Measurements from ENCODE around the gene SDHB.

Gene SDHB

DNA sequence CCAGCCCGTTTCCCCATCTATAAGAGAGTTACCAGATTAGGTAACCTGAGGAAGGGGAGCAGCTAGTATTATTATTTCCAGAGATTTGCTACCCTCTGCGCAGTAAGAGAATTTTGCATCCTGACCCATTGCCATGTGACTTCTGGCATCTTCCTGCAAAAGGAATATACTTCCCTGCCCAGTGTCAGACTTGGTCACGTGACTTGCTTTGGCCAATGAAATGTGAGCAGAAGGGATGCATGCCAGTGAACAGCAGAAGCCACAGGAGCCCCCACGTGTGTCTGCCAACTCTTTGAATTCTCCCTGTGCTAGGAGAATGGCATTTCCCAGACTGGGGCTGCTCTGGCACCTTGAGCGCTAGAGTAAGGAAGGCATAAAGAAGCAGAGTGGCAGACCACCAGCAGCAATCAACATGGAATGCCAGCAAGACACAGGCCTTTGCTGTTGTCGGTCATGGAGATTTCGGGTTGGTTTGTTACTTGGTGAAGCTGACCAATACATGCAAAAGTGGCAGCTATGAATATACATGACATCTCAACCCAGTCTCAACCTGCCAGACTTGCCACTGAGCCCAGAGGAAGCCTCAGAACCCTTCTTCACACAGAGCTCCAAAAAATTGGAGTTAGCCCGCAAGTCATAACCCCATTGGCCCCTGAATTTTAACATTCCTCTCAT lies 26.4 kb upstream of the SDHB start:
- Histone ChIP-seq H3K36me3 (ENCODE audit: control insufficient read depth in 2 of 2, insufficient read depth in 1 of 2, low read length in 2 of 2) (no peaks in the 10 kb centered on the region), H3K9me3 (ENCODE audit: control insufficient read depth, insufficient read depth, low read depth, low read length) (no peaks in the 10 kb centered on the region), H3K27ac (ENCODE audit: extremely low read depth, low read depth, low read length) (no peak overlapping the region), H3K4me1 (ENCODE audit: control insufficient read depth, insufficient read depth, low read length) (no peaks in the 10 kb centered on the region), H3K4me3 (ENCODE audit: low read depth, low read length) (no peak overlapping the region)
- CTCF ChIA-PET = interaction anchor here (0.6 to 1.9 kb wide), 2 partner anchors 19 to 29 kb away, joined by 3 to 5 read pairs; no protein-coding TSS in a partner anchor
- POLR2A ChIA-PET = no interaction called here
- TF ChIP-seq ZNF175 (tag by site-specific recombination; IDR thresholded peaks at IDR 0.05) (no peak), RBAK (tag by site-specific recombination; IDR thresholded peaks at IDR 0.05) (peak; percentile 87)

DNA sequence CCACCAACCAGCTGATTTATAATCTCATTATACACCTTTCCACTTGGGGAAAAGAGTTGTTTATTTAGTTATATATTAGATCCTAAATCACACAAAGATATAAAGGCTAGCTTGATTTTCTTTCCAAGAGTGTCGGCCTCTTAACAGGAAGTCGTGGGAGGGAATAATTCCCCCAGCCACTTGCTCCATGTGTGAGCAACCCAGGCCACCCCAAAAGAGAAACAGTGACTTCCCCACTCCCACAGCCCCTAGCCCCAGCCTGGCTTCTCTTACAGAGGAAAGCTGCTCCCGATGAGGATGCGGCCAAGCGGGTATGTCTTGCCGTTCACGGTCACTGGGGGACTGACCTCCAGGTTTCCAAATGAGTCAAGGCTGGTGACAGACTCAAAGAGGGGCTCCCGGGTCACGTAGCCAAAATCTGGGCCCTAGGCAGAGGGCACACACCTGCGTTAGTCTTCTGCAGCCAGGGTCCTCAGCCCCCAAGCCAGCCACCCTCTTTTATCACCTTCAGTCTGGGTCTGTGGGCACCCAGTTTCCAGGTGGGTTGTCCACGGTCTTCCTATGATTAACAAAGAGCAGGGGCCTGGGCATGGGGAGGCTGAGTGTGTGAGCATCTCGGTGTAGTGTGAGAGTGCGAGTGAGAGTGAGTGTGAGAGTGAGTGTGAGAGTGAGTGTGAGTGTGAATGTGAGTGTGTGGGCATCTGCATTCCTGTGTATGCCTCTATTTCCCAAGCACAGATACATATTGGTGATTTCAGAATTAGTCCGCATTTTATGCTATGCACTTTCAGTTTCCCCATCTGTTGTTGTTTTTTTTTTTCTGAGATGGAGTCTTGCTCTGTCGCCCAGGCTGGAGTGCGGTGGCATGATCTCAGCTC lies 25.4 kb upstream of the SDHB start:
- ChIA-PET CTCF (interaction anchor here (0.5 to 1.9 kb wide), 4 partner anchors 15 to 1172 kb away, joined by 3 to 6 read pairs (median 4); no protein-coding TSS in a partner anchor), POLR2A (no interaction called here)

DNA sequence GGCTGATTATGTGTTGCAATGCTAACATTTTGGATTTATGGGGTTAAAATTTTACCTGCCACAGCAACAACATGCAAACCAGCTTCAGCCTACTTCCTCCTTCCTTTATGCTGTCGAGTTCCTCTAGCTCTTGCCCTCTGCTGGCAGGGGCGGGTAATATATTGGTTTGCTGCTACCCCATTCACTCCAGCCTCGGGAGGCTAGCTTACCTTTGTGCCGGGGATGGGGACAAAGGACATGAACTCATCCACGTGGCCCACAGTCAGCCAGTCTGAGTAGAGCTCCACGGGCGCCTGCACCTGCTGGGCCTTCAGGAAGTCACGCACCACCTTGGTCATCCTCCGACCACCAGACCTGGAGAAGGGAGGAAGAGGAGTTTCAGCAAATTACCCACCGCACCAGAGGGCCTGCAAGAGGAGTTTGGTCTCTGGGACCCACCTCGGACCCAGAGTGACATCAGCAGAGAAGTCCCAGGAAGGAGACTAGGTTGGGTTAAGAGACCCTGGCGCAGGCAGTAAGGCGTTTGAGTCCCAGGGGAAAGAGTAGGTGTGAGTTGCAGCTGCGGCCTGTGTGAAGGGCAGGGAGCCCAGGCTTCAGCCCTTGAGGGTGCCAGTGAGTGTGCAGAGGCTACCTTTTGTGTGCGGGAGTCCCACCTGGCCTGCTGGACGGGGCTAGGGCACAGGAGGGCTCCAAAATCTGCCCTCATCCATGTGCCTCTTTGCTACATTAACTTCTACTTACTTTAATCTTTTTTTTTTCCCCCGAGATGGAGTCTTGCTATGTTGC lies 21.8 kb upstream of the SDHB start:
- H3K27ac ChIP-seq (ENCODE audit: extremely low read depth, low read depth, low read length) = no peak overlapping the region
- H3K36me3 ChIP-seq (ENCODE audit: control insufficient read depth in 2 of 2, insufficient read depth in 1 of 2, low read length in 2 of 2) = no peaks in the 10 kb centered on the region
- POLR2A ChIA-PET = no interaction called here
- CTCF ChIA-PET = interaction anchor here (0.6 to 2.4 kb wide), 10 partner anchors 9 to 384 kb away, joined by 3 to 17 read pairs (median 4); no protein-coding TSS in a partner anchor
- no peak overlapping the region for H3K4me3 ChIP-seq (ENCODE audit: low read depth, low read length)
- no peaks in the 10 kb centered on the region for H3K9me3 ChIP-seq (ENCODE audit: control insufficient read depth, insufficient read depth, low read depth, low read length)
- no peaks in the 10 kb centered on the region for H3K4me1 ChIP-seq (ENCODE audit: control insufficient read depth, insufficient read depth, low read length)
- no peak for TF ChIP-seq ZBTB7A (tag by site-specific recombination; IDR thresholded peaks at IDR 0.05; ENCODE audit: low read depth)
- TF ChIP-seq CTCF (tag by site-specific recombination; IDR thresholded peaks at IDR 0.05) = 0 out of 2 replicates have a peak, but pooled peaks have one; percentile 16

More for the DNA sequence above, 25.4 kb upstream of the SDHB start:
- no peaks in the 10 kb centered on the region for H3K4me1 ChIP-seq (ENCODE audit: control insufficient read depth, insufficient read depth, low read length)
- no peaks in the 10 kb centered on the region for H3K36me3 ChIP-seq (ENCODE audit: control insufficient read depth in 2 of 2, insufficient read depth in 1 of 2, low read length in 2 of 2)
- TF ChIP-seq ZNF112 (tag by site-specific recombination; IDR thresholded peaks at IDR 0.05) = no peak
- TF ChIP-seq, protein P1, sequence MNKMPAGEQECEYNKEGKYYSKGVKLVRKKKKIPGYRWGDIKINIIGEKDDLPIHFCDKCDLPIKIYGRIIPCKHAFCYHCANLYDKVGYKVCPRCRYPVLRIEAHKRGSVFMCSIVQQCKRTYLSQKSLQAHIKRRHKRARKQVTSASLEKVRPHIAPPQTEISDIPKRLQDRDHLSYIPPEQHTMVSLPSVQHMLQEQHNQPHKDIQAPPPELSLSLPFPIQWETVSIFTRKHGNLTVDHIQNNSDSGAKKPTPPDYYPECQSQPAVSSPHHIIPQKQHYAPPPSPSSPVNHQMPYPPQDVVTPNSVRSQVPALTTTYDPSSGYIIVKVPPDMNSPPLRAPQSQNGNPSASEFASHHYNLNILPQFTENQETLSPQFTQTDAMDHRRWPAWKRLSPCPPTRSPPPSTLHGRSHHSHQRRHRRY (tag by site-specific recombination; IDR thresholded peaks at IDR 0.05) = no peak
- peak; percentile 99 for TF ChIP-seq PRDM1 (tag by site-specific recombination; IDR thresholded peaks at IDR 0.05)
- no peak overlapping the region for H3K27ac ChIP-seq (ENCODE audit: extremely low read depth, low read depth, low read length)
- no peak overlapping the region for H3K4me3 ChIP-seq (ENCODE audit: low read depth, low read length)
- H3K9me3 ChIP-seq (ENCODE audit: control insufficient read depth, insufficient read depth, low read depth, low read length) = no peaks in the 10 kb centered on the region

GRCh38 chr1:17071794-17072193 lies 18.0 kb upstream of the SDHB start:
- ChIA-PET CTCF (no interaction called here), POLR2A (no interaction called here)
- Histone ChIP-seq H3K27ac (ENCODE audit: extremely low read depth, low read depth, low read length) (no peak overlapping the region), H3K4me1 (ENCODE audit: control insufficient read depth, insufficient read depth, low read length) (no peaks in the 10 kb centered on the region), H3K9me3 (ENCODE audit: control insufficient read depth, insufficient read depth, low read depth, low read length) (no peaks in the 10 kb centered on the region), H3K36me3 (ENCODE audit: control insufficient read depth in 2 of 2, insufficient read depth in 1 of 2, low read length in 2 of 2) (peaks cover 0 to 5% of the 10 kb centered on the region in 2 experiments; a peak in 1 of 3 replicates), H3K4me3 (ENCODE audit: low read depth, low read length) (no peak overlapping the region)
- TF ChIP-seq KLF9 (tag by site-specific recombination; IDR thresholded peaks at IDR 0.05; ENCODE audit: low read depth) (no peak), ZNF132 (tag by site-specific recombination; IDR thresholded peaks at IDR 0.05; ENCODE audit: borderline replicate concordance) (no peak), ZBTB44 (tag by site-specific recombination; IDR thresholded peaks at IDR 0.05) (no peak), ZNF211 (tag by site-specific recombination; IDR thresholded peaks at IDR 0.05; ENCODE audit: low read depth) (no peak), ELK4 (IDR thresholded peaks at IDR 0.05; ENCODE audit: borderline replicate concordance, low read depth, low read length) (no peak), ZNF660 (tag by site-specific recombination; IDR thresholded peaks at IDR 0.05) (no peak), ZBTB17 (tag by site-specific recombination; IDR thresholded peaks at IDR 0.05) (0 out of 2 replicates have a peak, but pooled peaks have one; percentile 30), ZNF664 (tag by site-specific recombination; IDR thresholded peaks at IDR 0.05) (peak; percentile 62; the same call in 1 of the 2 replicates), ZBTB48 (tag by site-specific recombination; IDR thresholded peaks at IDR 0.05) (no peak)
- TF ChIP-seq, protein P2, sequence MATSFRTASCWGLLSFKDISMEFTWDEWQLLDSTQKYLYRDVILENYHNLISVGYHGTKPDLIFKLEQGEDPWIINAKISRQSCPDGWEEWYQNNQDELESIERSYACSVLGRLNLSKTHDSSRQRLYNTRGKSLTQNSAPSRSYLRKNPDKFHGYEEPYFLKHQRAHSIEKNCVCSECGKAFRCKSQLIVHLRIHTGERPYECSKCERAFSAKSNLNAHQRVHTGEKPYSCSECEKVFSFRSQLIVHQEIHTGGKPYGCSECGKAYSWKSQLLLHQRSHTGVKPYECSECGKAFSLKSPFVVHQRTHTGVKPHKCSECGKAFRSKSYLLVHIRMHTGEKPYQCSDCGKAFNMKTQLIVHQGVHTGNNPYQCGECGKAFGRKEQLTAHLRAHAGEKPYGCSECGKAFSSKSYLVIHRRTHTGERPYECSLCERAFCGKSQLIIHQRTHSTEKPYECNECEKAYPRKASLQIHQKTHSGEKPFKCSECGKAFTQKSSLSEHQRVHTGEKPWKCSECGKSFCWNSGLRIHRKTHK (tag by site-specific recombination; IDR thresholded peaks at IDR 0.05) = no peak

Data from HEK293 (cell line).